ENCODE measurements around the gene C3orf49.
A peak's percentile ranks its signal among the peaks of the same experiment; 100 is the strongest.

C3orf49 gene

DNA sequence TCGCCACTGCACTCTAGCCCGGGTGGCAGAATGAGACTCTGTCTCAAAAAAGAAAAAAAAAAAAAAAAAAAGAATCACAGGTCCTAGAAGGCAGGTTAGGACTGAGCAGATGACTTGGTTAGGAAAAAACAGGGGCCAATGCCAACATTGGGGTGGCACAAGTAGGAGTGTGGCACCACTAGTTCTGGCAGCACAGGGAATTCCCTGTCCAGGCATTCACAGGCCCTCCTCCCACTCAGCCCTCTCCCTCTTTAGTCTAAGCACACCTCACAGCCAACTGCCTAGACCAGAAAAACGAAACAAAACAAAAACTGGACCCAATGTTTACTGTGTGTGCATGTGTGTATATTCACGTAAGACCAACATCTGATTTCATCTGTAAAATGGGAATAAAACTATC is 34.0 kb downstream of the C3orf49 start:
- no peak for DNase-seq

DNA sequence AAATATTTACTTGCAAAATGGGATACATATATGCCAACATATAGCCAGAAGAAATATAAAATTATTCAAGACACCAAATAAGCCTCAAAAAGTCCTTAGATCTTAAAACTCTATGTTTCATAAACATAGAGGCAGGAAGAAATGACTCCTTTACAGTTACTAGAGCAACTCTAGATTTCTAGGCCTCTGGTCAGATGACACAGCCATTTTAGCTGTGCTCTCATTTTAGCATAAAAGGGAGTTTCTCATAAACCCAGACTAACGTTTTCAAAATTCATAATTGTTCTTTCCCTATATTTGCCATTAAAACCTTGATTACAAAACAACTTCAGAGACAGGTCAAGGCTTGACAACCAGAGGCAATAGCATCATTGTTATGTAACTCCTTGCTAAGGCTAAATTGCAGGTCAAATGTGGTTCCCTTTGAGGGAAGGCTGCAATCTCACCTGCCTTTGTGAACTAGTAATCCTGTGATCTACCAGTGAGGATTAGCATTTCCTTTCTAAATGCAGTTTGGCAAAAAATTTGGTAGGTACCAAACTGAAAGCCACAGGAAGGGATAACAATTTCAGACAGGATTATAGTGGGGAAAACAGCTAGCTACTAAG is 36.3 kb downstream of the C3orf49 start:
- no peak for DNase-seq

DNA sequence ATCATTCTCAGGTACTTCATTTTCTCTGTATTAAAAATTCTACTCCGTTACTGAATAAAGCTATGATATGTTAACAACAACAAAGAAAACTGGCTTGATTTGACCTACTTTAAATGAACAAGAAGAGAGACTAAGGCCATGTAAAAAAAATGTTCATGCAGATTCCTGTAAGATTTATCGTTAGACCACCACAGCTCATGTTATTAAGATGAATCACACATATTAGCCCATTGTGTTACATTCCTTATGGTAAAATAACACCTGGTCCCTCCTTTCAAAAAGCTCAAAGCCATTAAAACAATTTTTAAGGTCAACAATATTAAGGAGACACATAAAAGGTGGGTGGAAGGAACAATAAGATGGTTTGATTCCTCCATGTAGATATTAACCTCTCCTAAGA is 38.2 kb downstream of the C3orf49 start:
- no peak for DNase-seq

DNA sequence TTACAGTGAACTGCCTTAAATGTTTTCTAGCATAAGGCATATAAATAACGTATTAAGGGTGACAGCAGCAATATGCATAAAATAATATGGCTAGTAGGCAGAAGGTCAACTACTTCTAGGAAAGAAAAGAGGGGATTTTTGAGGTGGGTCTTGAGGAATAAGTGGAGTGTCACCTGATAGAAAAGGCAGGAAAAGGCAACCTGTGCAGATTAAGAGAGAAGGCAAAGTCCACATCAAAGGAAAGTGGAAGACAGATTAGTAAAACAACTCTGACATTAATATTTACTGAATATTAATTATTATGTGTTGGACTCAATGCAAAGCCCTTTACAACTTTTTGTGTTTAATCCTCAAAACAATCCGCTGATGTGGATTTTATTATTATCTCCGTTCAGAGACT is 41.7 kb downstream of the C3orf49 start:
- no peak for DNase-seq

DNA sequence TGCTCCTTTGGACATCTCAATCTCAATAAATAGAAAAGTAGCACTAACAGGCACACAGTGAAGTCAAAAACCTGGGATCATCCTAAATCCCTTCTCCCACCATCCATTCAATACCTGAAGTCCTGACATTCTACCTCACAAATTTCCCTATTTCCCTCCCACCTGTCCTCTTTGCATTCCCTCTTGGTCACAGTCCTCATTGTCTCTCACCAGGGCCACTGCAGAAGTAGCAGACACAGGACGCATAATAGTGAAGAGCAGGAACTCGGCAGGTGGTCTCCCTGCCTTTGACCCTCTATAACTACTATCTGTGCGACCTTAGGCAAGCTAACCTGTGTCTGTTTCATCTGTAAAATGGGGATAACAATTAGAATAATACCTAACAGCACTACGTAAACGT is 42.2 kb downstream of the C3orf49 start:
- DNase-seq = no peak

DNA sequence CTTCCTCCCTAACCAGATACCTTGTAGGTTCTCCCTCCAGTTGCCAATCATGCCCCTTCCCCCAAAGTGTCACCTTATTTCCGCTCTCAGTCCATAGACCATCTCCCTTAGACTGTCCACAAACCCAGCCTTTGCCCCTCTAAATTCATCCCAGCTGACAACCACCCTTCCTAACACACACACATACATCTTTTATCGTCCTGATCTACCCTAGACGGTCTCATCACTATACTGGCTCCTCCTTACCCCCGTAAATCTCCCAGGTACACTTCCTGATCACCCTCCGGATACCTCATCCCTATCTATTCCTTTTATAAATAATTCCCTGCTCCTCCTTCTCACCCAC is 43.7 kb downstream of the C3orf49 start:
- no peak for DNase-seq

DNA sequence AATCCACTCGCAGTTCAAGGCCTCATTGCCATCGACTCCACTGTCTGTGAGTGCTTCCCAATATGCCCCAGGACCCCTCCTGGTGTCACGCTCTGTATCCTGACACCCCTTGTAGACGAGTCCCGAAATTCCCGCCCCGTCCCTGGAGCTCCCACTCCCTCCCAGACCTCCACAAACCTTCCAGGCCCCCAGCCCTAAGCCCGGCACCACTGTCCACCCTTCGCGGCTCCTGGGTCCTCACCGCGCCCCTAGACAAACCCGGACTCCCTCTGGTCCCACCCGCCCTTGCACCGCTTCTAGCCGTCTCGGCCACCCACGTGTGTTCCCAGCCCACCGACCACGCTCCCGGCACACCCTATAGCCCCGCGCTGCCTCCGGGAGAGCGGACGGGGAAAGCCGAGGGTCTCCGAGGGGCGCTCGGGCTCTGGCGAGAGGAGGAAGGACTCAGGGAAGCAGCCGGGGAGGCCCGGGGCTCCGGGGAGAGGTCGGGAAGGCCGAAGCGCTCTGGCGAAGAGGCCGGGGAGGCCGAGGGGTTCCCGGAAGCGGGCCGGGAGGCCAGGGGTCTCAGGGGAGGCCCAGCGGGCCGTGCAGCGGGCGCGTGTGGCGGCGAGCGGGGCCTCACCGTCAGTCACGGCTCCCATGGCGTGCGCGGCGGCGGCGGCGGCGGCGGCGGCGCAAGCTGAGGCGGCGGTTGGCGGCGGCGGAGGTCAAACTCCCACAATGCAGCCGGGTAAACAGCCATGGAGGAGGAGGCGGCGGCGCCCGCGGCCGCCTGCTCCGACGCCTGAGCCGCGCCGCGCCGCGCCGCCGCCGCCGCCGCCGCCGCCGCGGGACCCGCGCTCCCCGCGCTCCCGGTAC is 44.3 kb downstream of the C3orf49 start, which contains the start of the genes ATXN7 and THOC7:
Gene ATXN7, plus strand, starts transcription at position 718 of the 858 bp plus-strand sequence. CDS start 48,732 bp downstream, outside the sequence.
Gene THOC7, minus strand, starts transcription at position 656 of the 858 bp plus-strand sequence. Its CDS starts 15 bp downstream, at position 641.
- DNase-seq = peak; percentile 77

DNA sequence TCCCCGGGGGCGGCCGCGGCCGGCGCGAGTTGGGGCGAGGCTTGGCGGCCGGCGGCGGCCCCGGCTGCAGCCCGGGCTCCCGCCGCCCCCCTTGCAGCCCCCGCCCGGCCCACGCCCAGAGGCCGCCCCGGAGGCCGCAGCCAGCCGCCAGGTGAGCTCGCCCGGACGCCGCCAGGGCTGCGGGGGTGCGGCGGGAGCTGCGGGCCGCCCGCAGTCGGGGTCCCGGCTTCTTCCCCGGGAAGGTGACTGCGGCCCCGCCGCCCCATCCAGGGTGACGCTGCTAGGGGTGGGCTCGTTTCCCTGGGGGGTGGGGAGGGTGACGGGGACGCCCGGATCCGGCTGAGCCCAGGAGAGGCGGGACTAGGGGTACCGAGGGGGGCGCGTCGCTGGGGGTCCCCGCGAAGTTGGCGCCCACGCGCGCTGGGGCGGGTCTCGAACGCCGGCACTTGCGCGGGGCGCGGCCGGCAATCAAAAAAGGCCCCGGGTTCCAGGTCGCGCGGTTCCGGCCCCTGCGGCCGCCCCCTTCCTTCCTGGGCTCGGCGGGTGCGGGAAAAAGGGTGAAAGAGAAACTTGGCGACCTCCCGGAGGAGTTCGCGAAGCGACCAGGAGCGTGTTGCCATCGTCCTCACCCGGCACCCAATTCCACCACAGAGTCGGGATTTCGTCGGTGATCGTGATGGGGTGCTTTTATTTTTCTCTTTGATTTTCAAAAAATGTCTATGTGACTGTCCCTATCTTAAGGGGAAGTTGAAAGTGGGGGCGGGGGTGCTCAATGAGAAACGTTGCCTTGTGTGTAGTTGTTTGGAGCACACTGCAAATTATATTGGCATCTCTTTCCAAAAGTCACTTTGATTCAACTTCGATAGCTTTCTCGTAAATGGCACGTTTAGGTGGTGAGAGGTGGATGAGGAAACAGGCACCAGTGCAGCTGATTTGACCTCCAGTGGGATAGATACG is 45.2 kb downstream of the C3orf49 start:
- peak; percentile 54 for DNase-seq

DNA sequence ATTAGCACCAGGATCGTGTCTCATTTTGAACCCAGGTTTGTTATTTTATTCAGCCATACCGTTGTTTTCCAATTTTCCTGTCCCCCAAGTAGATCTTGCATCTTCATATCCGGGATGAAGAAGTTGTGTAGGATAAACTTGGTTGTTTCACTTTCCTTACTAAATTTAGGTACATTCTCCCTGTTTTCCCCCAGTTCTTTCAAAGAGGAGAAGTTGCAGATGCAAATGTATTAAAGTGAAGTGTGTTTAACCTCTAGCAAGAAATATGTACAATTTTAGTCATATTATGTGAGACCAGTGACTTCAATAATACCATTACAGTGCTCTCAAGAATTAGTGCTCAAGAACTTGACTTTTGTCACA is 45.8 kb downstream of the C3orf49 start:
- no peak for DNase-seq

DNA sequence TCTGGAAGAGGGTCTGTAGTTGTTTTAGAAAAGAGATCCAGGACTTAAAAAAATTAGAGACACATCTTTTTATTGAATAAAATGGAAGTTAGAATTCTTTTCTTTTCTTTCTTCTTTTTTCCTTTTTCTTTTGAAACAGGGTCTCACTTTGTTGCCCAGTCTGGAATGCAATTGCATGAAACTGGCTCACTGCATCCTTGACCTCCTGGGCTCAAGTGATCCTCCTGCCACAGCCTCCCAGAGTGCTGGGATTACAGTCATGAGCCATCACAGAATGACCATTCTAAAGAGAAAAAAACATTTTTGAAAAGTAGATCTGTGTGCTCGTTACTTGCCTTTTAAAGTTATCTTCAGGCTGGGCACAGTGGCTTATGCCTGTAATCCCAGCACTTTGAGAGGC is 48.1 kb downstream of the C3orf49 start:
- no peak for DNase-seq

DNA sequence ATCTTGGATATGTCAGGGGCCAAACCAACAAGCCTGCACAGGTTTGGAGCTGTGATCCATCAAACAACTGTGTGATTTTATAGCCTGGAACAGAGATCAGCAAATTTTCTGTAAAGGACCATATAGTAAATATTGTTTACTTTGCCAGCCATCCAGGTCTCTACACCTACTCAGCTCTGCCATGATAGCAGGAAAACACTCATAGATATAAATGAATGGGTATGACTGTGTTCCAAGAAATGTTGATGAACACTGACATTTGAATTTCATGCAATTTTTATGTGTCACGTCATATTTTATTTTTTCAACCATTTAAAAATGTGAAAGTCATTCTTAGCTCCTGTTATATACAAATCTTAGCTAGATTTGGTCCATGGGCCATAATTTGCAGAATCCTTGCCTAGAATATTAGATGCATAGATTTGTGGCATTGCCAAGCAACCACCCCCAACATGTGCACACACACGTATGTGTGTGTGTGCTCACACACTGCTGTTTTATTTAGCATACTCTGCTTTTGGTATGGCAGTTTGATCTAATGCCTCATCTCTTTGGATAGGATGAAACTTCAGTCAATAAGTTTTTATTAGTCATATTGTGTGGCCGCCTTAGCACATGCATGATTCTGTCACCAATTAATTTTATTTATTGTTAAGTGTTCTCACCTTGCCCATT is 51.0 kb downstream of the C3orf49 start:
- no peak for DNase-seq

DNA sequence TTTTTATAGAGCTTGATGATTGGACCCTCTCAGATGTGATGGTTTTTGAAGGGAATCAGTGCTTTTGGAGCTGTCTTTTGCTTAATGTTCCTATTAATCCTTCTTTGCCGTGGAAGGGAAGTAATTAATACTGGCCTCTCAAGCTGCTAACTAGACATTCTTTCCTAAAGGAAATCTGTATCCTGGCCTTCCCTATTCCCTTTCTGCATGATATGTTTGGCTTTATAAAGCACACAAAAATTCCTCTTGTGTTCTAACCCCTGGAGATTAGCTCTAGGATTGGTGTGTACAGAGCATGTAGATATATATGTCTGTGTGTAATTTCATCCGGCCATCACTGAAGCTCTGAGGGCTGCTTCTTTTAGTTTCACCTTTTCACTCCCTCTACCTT is 51.5 kb downstream of the C3orf49 start:
- no peak for DNase-seq

DNA sequence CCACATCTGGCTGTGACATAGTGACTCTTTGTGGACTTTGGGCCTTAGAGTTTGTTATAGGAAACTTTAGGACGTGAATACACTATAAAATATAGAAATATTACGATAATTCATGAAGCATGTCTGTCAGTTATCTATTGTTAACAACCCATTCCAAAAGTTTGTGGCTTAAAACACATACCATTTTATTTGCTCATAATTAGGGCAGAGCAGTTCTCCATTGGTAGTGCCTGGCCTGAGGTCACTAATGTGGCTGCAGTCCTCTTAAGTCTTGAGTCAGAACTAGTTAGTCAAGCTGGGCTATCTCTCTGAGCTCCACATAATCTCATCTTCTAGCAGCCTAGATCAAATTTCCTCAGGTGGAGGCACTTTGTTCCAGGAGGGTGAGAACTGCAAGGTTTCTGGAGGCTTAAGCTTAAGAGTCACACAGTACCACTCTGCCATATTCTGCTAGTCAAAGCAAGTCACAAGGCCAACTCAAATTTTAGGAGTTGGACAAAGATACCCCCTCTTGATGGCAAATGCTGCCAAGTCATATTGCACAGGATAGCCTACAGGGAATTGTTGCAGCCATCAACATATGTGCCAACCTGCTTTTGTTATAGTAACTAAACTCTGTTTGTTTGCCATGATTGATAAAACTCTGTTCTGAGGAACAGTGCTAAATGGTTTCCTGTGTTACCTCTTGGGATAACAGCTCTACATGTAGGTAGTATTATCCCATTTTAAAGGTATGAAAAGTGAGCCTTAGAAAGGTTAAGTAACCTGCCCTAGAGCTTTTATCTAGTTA is 53.2 kb downstream of the C3orf49 start:
- no peak for DNase-seq

DNA sequence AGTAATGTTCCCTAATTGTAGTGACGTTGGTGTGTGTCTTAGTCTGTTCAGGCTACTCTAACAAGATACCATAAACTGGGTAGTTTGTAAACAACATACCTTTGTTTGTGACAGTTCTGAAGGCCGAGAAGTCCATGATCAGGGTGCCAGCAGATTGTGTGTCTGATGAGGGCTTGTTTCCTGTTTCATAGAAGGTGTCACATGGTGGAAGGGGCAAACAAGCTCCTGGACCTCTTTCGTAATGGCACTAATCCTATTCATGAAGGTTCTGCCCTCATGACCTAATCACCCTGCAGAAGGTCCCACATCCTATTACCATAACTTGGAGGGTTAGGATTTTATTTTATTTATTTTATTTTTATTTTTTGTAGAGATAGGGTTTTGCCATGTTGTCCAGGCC is 55.7 kb downstream of the C3orf49 start:
- DNase-seq = no peak

DNA sequence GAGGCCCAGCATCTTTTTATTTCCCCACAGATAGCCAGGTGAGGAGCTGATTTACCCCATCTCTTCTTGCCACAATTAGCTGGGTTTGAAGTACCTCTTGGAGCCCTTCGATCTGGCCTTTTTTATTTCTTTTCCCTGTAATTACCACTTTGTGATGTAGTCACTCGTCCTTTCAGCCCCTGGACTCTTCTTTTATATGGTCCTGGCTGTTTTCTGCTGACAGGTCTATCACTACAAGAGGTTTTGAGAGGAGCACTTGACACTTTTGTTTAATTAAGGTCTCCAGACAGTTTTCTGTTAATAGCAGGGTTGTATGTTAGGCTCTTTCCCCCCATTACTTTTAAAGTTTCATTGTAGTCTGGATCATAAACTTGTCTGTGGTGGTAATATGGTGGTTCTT is 56.4 kb downstream of the C3orf49 start:
- no peak for DNase-seq

DNA sequence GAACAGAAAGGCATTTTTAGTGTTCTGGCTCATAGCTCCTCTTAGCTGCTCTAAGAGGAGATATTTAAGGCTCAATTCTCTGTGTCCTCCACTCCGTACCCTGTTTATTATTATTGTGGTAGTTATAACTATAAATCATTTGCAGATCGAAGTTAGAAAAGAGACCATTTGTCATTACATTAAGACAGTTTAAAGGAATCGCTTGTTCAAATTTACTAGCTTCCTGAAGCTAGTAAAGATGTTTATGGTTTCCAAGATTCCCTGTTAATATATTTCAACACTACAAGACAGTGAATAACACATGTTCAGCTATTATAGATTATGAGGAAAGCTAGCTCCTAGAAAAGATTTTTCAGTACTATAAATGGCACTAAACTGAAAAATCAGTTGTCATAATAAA is 57.2 kb downstream of the C3orf49 start:
- no peak for DNase-seq

DNA sequence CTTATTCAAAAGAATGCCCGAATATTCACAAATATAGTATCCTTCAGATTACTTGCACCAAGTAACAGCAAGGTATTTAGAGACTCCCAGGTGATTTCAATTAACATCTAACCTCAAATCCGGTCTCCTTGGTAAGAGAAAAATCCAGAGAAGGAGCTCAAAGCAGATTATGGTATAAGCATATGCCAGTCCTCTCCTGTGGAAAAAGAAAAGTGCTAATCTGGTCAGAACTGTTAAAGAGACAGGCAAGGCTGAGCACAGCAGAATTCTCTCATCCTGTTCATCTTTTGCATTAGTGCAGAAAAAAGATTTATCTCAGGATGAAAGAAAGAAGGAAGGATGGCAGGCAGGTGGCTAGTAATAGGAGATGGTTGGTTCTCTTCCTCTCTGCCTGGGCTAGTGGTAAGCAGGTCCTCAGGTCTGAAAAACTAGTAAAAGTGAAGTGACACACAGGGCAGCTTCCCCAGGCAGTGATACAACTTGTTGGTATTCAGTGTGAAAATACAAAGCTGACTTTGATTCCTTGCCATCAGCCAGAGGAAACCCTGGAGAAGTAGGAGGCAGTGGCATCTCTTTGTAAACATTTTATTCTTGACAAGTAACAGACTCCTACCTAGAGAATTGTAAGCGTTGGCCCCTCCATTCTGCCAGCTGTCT is 58.8 kb downstream of the C3orf49 start:
- DNase-seq = no peak

DNA sequence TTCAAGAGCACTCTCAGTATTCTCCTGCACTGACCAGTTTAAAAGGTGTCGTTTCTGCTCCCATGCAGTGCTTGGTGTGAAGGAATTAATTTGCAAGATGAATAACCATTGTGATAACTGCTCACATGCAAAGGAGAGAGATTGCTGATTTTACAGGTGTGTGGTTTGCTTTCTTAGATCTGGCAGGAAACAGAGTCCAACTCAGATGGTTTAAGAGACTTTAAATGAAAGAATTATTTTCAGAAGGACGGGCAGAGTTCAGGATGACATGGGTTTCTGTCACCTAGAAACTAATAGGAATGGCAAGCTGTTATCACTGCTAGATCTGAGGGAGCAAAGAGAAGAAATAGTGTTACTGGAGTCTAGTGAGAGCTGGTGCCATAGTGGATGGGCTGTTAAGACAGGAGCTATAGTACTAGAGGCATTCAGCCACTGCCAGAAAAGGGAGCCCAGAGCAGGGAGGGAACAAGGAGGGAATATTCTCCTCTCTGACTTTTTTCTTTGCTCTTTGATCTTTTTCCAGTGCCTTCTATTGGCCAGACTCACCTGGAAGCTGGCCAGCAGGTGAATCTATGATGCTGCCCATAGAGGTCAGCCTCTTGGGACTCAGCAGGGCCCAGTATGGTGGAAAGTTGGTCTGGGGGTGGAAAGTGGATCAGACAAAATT is 59.4 kb downstream of the C3orf49 start:
- no peak for DNase-seq

DNA sequence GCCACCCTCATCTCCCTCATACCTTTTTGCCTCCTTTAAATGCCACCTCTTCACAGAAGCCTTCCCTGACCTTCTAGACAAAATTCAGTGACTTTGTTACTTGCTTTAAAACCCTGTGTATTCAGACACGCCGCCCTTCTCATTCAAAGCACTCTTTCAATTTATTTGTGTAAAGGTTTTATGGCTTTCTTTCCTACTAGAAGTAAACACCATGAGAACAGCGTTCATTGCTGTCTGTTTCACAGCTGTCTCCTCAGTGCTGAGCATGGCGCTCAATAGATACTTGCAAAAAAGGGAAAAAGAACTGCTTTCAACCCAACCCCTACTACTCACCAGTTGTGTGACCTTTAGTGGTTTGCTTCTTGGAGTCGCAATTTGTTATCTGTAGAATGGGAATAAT is 61.6 kb downstream of the C3orf49 start:
- no peak for DNase-seq

DNA sequence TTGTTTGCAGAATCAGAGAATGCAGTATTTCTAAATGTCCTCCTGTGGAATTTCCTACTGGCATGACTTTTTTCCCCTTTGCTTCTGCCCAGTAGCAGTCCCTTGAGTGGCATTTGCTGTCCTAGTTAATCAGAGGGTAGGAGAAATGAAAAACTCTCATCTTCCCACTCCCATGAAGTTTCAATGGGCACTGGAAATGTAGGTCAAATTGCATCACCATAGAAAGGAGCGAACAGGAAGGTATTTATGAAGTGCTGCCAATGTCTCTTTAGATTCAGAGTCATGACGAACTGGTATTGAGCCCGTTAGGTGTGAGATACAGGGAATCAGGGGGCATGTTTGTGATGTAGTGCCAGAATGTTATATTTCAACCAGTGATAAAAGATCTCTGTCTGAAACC is 67.8 kb downstream of the C3orf49 start:
- no peak for DNase-seq

DNA sequence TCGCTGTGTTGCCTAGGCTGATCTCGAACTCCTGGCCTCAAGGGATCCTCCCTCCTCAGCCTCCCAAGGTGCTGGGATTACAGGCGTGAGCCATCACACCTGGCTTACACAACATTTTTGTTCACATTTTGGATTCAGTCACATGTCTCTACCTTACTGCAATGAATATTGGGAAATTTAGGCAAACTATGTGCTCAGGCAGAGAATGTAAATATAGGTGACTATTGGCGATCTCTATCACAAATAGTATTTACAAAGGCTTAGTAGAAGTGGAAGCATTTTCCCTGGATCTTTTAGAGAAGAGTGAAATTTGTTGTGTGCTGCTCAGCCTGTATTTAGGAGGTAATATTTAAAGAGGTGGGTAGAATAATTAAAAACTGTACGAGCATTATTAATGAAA is 72.4 kb downstream of the C3orf49 start:
- no peak for DNase-seq
